HG02678 (cell line): ENCODE results near the gene GGTA1.
"Not testable (repeated sequence)": the region's sequence is repeated elsewhere in the genome, so short reads cannot be mapped to it uniquely, and the experiment has no call there.

ENCODE experiments used
- ATAC-seq: cut with Tn5 transposase; IDR thresholded peaks from one replicate; pipeline ENCODE4 v1.9.1; 2021; ENCODE audit warnings: mild to moderate bottlenecking, moderate library complexity; ENCODE audit not compliant: unreplicated experiment

GGTA1 gene

DNA sequence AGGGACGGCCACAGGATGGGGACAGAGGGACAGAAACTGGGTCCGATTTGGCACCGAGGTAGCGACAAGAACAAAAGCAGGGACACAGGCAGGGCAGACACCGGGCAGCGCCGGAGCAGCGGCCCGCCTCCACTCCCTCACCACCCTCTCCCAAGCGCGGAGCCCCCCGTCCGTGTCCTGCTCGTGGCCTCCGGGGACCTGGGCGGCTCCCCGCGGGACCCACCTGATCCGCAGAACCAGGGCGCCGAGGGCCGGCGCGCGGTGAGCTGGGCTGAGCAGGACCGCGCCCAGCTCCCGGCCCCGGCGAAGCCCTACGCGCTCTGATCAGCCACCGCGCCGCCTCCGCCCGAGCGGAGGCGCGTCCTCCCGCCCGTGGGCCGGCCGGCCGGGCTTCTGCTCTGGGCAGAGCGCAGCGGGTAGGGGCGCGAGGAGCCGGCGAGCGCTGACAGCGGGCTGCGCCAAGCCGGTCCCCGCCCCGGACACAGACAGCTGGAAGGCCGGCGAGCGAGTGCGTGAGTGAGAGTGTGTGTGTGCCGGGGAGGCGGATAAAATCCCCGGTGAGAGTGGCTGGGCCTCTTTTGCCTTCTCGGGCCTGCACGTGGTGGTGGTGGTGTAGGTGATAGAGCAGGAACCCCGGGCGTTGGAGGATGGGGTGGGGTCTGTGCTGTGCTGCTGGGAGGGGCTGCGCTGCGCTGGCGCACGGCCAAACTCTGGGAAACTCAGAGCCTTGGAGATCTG lies at the start of gene GGTA1:
Gene GGTA1 (minus strand): TSS at position 418 of the 738 bp plus-strand sequence. CDS start 31,922 bp downstream, outside the sequence.
- ATAC-seq: no peak

DNA sequence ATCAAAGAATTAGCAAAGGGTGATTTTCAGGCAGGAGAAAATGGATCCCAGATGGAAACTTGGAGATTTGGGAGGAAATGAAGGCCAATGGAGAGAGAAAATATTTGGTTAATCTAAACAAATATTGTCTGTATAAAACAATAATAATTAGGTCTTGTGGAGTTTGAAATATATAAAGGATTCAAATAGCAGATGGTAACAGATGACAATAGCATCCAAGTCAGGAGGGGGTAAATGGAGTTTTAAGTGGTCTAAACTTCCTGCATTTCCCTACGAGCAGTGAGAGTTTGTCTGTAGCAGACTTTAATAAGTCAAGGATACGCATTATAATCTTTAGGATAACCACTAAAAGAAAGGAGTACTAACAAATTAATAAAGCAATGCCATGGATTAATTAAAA lies 49.0 kb upstream of the GGTA1 start:
- no peak for ATAC-seq

DNA sequence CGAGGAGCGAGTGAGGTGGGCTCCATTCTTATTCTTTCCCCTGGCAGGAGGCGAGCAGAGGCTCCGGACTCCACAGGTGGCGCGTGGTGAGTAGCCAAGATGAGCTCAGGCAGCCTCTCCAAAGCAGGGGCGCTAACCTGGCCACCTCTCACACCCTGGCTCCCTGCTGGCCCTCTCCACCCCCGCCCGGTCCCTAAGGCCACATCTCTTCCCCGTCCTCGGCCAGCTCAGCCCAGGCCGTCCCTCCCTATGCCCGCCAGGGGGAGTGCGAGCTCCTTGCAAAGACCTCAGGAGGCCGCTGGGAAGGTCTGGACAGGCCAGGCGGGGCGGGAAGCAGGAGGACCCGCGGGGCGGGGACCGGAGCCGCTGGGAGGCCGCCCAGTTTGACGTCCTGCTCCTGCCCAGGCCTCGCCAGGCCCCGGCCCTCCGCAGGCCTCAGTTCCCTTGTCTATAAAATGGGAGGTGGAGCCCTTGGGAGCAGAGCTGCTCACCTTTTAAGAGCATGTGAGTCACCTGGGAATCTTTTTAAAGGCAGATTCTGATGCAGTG lies 46.3 kb upstream of the GGTA1 start:
- ATAC-seq: peak; percentile 90

DNA sequence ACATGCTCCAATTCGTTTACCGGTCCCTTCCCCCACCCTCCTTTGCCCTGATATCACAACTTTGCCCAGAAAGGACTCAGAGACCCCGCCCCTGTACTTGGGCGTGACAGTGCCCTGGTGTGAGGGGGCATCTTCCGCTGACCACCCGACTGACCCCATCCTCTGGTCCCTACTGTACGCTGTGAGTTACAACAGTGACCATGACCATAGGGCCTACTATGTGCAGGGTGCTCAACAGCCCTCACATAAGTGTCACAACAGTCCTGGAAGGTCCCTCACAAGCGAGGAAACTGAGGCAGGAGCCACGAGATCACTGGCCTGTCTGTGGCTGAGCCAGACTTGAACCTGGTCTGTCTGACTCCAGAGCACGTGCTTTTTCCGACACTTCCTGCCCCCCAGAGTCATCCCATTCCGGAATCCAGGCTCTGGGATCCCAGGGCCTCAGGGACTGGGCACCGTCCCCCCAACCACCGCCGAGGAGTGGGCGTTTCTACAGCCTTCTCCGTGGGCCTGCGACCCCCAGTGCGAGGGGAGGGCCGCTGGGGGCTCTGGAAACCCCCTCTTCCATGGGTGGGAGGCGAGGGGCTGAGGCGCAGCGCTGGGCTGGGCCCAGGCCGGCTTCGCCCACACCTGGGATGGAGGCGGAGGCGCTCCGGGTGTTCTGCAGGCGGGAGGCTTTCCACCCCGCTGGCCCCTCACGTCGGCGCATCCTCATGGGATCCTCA lies 45.7 kb upstream of the GGTA1 start:
- no peak for ATAC-seq

DNA sequence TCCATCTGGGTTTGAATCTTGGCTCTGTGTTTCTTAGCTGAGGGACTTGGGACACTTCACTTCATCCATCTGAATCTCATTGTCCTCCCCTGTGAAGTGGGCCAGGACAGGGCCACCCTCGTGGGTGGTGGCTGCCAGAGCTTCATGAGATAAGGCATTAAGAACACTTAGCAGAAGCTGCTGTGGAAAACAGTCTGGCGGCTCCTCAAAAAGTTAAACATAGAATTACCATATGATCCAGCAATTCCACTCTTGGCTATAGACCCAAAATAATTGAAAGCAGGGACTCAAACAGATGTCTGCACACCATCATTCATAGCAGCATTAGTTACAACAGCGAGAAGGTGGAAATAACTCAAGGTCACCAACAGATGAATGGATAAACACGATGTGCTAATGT lies 42.4 kb upstream of the GGTA1 start:
- ATAC-seq: no peak

DNA sequence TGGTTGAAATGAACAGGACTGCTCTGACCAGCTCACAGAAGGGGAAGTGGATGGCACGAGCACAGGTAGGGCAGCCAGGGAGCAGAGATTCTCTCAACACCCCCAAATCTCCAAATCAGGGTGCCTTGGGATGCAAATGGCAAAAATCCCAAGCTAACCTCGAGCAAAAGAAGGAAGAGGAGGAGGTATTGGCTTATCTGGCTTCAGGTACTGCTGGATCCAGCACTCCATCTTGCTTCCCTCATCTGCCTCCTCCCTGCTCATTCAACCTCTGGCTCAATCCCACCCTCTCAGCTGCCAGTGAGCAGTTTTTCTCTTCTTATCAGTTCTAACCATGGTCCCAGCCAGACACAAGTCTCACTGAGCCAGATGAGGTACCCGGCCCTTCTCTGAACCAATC lies 41.6 kb upstream of the GGTA1 start:
- ATAC-seq: no peak

DNA sequence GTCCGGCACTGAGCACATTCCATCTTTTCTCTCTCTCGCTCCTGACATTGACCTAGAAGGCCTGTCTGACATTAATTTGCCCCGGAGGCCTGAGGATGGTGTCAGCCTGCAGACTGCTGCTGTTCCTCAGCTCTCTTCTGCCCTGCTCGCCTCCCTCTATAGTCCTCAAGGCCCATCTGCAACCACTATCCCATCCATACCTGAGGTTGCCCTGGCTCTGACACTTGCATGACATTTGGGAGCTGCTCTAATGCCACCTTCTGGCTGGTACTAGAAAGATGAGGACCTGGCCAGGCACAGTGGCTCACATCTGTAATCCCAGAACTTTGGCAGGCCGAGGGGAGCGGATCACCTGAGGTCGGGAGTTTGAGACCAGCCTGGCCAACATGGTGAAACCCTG lies 38.6 kb upstream of the GGTA1 start:
- ATAC-seq: no peak

DNA sequence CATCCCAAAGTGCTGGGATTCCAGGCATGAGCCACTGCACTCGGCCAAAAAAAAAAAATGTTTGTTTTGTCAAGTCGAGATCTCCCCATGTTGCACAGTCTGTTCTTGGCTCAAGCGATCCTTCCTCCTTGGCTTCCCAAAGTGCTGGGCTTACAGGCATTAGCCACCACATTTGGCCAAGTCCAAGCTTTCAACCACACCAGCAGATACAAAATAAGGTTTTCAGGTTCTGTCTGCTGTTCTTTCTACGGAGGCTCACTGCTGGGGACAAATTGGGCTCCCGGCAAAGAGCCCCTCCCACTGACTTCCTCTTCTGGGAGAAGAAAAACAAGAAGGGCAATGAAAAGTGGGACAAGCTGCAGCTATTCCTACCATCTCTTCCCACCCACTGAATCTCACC lies 37.6 kb upstream of the GGTA1 start:
- no peak for ATAC-seq

DNA sequence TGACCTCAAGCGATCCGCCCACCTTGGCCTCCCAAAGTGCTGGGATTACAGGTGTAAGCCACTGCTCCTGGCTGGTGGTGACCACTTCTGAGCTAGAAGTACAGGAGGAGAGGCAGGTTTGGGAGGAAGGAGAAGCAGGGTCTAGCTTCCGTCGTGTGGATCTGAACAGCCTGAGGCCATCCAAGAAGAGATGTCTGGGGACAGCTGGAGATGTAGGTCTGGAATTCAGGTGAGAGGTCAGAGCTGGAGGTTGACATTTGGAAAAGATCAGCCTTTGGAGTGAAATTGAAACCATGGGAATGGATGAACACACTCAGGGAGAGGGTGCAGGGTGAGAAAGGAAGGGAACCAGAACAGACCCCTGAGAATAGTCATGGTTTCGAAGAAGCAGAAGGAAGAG lies 33.2 kb upstream of the GGTA1 start:
- ATAC-seq: no peak

DNA sequence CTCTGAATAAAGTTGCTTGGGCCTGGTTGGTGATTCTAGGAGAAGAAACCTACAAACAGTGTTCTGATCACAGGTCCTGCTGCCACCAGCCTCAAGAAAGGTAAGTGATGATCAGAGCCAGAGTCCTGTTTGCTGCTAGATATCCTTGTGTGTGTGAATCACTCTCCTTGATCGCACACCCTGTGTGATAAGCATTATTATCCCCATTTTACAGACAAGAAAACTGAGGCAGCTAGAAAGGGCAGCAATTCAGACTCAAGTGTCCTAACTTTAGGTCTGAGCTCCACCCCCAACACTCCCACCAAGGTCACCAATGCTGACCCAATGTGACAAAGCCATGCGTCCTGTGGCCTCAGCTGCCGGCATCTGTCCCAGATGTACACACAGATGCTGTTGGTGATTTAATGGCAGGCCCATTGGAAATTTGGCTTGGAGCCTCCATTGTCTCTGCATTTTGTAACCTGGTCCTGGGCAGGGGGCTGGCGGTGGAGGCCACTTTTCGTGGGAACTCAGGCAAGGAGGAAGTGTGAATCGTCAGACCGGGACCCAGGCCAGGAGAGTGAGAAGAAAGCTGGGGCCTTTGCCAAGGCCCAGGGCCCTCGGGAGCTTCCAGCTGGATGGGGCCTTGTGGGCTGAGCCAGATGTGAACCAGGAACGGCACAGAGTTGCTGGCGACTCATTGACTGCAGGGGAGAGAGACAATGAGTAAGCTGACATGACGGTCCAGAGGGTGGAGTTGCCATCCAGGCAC lies 29.8 kb upstream of the GGTA1 start:
- ATAC-seq: no peak

DNA sequence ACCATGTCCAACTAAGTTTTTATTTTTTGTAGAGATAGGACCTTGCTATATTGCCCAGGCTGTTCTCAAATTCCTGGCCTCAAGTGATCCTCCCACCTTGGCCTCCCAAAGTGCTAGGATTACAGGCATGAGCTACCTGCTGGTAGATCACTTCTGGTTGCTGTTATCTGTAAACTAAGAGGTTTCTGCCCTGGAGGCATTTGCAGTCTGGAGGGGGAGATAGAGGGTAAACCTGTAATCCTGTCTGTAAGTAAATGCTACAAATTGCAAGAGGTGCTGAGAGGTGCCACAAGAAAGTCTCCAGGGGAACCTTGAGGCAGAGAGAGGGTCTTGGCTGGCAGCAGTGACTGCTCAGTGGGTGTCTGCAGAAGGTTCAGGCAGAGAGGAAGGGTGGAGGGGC lies 29.0 kb upstream of the GGTA1 start:
- no peak for ATAC-seq

DNA sequence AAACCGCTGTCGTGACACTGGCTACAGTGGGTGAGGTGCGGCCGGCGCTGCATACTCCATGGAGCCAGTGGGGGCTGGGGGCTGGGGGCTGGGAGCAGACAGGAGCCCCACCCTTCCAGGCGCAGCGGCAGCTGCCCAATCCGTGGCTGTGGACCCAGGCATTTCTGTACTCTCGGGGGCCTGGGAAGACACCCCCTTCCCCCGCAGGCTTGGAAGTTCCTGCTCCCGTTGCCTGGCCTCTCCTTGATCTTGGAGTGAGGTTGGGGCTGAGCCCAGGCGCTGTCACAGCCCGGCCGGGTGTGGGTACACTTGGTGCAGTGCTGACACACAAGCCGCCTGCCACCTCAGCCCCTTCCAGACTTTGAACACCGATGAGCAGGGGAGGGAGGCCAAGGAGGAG lies 27.7 kb upstream of the GGTA1 start:
- ATAC-seq: no peak

DNA sequence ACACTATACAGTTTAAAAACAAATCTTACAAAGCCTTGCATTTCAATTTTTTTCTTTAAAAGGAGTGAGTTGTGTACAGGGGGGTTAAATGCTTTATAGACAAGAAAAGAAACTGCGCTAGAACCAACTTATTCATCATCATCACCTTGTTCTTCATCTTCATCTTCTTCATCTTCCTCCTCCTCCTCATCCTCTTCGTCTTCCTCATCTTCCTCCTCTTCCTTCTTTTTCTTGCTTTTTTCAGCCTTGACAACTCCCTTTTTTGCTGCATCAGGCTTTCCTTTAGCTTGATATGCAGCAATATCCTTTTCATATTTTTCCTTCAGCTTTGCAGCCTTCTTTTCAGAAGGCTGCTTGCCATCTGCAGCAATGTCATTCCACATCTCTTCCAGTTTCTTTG lies 20.0 kb upstream of the GGTA1 start:
- not testable (repeated sequence) for ATAC-seq

DNA sequence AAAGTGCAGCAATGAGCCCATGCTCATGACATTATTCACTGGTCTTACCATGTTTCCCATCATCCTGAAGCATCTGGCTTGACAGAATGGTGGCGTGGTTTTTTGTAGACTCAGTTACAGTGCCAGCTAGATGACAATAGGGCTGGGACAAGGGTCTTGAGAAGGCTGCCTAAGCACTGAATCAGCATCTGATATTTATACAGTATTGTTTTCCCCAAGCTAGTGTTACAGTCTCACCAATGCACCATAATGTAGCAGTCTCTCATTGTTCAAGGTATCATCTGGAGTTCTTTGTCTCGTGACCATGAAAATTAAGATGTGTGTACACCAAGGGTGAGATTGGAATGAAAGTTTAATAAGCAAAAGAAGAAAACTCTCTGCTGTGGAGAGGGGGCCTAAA lies 19.0 kb upstream of the GGTA1 start:
- ATAC-seq: no peak

DNA sequence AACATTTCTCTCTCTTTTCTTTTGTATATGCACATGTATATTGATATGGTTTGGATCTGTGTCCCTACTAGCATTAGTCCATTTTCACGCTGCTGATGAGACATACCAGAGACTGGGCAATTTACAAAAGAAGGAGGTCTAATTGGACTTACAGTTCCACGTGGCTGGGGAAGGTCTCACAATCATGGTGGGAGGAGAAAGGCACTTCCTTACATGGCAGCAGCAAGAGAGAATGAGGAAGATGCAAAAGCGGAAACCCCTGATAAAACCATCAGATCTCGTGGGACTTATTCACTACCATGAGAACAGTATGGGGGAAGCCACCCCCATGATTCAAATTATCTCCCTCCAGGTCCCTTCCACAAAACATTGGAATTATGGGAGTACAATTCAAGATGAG lies 13.5 kb upstream of the GGTA1 start:
- not testable (repeated sequence) for ATAC-seq

DNA sequence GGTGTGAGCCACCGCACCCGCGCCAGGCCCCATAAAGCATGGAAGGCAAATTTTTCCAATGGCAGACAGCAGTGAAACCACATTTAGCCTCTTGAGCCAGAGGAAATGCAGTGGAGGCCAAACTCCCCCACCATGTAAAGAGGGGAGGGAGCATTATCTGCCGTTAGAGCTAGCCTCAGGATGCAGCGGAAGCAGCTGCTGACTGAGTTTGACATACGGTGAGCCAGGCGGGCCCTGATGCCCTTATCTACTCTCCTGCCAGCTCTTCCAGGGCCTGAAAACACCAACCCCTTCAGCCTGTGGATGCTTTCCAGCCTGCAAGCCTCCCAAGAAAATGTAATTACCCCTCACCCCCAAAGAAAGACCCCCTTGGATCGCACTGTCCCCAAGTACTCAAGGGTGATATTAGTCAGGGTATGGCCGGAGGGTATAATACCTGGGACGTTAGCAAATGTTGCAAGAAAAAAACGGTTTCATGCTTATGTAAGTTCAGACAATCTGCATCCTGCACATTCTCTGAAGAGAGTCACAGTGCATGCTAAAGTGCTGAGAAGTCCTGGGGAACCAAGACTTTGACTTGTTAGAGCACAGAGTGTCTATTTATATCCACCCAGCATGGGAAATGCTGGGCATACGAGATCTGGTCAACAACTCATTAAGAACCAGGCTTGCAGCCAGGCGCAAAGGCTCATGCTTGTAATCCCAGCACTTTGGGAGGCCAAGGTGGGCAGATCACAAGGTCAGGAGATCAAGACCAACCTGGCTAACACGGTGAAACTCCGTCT lies 11.3 kb upstream of the GGTA1 start:
- no peak for ATAC-seq

DNA sequence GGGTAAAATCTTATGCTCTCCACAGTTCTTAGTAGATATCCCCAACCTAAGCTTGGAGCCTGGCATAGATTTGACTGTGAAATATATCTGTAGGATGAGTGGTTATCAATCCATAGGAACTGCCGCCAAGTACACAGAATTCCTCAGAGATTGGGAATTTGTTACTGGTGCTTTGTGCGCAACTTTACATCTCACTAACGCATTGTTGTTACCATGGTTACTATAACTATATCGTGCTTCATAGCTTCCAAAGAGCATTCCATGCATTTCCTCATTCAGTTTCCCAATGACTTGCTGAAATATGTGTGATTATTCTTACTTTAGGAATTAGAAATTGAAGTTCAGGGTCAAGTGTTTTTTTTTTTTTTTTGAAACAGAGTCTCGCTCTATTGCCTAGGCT lies 9.5 kb upstream of the GGTA1 start:
- no peak for ATAC-seq

DNA sequence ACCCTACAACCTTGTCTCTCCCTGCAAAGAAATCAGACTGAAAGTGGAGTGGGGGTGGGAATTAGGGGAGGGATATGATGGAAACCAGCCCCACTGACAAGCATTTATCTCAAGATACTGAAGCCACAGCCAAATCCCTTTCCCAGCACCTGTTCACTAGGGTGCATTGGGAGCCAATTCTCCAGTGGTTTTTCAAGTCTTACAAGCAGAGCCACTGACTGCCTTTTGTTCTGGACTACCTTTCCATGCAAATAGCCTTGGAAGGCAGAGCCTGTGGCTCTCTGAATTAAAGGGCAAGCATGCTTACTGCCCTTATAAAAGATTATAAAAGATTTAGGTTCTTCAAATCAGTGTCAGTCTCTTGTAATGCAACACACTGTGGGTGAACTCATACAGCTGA lies 8.8 kb upstream of the GGTA1 start:
- no peak for ATAC-seq

DNA sequence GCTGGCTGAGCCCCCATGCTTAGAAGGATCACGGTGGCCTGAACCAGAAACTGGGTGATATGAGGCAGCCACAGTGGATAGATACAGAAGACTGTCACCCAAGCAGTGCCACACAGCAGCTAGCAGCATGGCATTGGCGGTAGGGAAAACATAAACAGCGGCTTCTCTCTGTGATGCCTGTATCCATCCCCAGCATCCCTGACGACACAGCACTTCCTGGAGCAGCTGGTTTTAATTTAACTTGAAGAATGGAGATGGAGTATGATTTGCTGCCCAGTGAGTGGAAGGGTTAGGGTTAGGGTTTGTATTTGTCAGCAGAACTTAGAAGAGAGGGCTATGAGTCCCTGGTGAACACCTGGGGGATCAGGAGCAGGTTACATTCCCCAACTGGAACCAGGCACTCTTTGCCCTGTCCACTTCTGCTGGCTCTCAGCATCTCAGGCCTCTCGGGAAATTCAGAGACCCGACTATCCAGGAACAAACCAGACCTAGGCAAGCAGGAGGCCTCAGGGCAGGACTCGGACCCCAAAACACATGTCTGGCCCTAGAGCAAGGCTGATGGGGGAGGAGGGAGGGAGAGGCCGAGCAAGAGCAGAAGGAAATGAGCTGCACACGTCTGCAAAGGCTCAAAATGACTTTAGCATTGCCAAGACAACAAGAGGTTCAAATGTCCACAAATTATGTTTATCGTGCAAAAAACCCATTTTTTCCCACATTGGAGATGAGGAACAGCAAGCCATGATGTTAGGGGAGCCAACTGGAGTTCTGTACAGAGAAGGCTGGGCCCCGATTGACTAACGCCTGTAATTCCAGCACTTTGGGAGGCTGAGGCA lies 6.5 kb upstream of the GGTA1 start:
- ATAC-seq: no peak

DNA sequence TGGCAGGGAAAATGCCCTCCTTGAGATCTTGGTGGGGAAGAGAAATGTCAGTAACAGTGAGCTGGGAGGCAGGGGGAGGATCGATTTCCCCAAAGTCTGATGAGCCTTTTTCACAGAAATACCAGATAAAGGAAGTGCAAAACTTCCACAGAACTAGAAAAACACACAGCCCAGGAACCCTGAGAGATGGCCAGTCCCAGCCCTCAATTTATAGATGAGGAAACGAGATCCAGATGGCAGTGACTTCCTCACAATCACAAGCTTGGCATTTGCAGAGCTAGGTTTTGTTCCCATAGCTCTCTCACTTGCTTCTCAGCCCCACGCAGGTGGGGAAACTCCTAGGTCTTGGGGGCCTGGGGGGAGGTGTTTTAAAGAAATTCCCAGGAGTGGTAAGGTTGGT lies 3.8 kb upstream of the GGTA1 start:
- ATAC-seq: no peak
